Mucosa of stomach (tissue), 1 donor: ENCODE data around the gene EPHB1.
"Not testable (repeated sequence)": the region's sequence is repeated elsewhere in the genome, so short reads cannot be mapped to it uniquely, and the experiment has no call there.

Experiments
- H3K27me3 ChIP-seq: one replicate; pipeline ENCODE4 v1.7.0; 2013; ENCODE audit warnings: mild to moderate bottlenecking, low read length; ENCODE audit not compliant: control insufficient read depth, insufficient read depth
- H3K36me3 ChIP-seq: one replicate; pipeline ENCODE4 v1.7.0; 2013; ENCODE audit warnings: low read length; ENCODE audit not compliant: control insufficient read depth, insufficient read depth
- H3K4me1 ChIP-seq: one replicate; pipeline ENCODE4 v1.7.0; 2013; ENCODE audit warnings: mild to moderate bottlenecking, low read length; ENCODE audit not compliant: control insufficient read depth, insufficient read depth
- H3K4me3 ChIP-seq: one replicate; pipeline ENCODE4 v1.7.0; 2013; ENCODE audit warnings: low read length
- H3K9ac ChIP-seq: one replicate; pipeline ENCODE4 v1.7.0; 2013; ENCODE audit warnings: mild to moderate bottlenecking, low read length, moderate library complexity
- H3K9me3 ChIP-seq: one replicate; pipeline ENCODE4 v1.7.0; 2013; ENCODE audit warnings: mild to moderate bottlenecking, low read length, moderate library complexity; ENCODE audit not compliant: control insufficient read depth
- donor health status: Pancreatic carcinoma.

Gene EPHB1

GRCh38 chr3:135039536-135039935, 244.5 kb downstream of the EPHB1 start:
- H3K27me3 ChIP-seq, H3K9ac ChIP-seq, H3K36me3 ChIP-seq, H3K4me3 ChIP-seq, H3K9me3 ChIP-seq: not testable (repeated sequence)
- peaks cover 15% of the 10 kb centered on the region for H3K4me1 ChIP-seq

GRCh38 chr3:135040321-135041240, 245.5 kb downstream of the EPHB1 start:
- H3K9ac ChIP-seq = no peak overlapping the region
- no peaks in the 10 kb centered on the region for H3K9me3 ChIP-seq
- peaks cover 15% of the 10 kb centered on the region for H3K4me1 ChIP-seq
- H3K4me3 ChIP-seq = no peak overlapping the region
- H3K27me3 ChIP-seq = no peaks in the 10 kb centered on the region
- no peaks in the 10 kb centered on the region for H3K36me3 ChIP-seq

- peaks cover 15% of the 10 kb centered on the region for H3K4me1 ChIP-seq
- H3K9ac ChIP-seq = no peak overlapping the region
- no peaks in the 10 kb centered on the region for H3K27me3 ChIP-seq
- no peaks in the 10 kb centered on the region for H3K9me3 ChIP-seq
- H3K36me3 ChIP-seq = no peaks in the 10 kb centered on the region
- H3K4me3 ChIP-seq = no peak overlapping the region
These were observed 246.5 kb downstream of the EPHB1 start for GRCh38 chr3:135041601-135042000.

GRCh38 chr3:135047061-135047460, 252.0 kb downstream of the EPHB1 start:
- Histone ChIP-seq H3K4me1 (no peaks in the 10 kb centered on the region), H3K4me3 (no peak overlapping the region), H3K9me3 (no peaks in the 10 kb centered on the region), H3K36me3 (no peaks in the 10 kb centered on the region), H3K9ac (no peak overlapping the region), H3K27me3 (no peaks in the 10 kb centered on the region)

GRCh38 chr3:135050536-135050935, 255.5 kb downstream of the EPHB1 start:
- Histone ChIP-seq H3K27me3 (no peaks in the 10 kb centered on the region), H3K4me1 (no peaks in the 10 kb centered on the region), H3K4me3 (no peak overlapping the region), H3K9me3 (no peaks in the 10 kb centered on the region), H3K9ac (no peak overlapping the region), H3K36me3 (no peaks in the 10 kb centered on the region)

- Histone ChIP-seq H3K27me3 (no peaks in the 10 kb centered on the region), H3K4me1 (no peaks in the 10 kb centered on the region), H3K36me3 (no peaks in the 10 kb centered on the region), H3K4me3 (no peak overlapping the region), H3K9ac (no peak overlapping the region), H3K9me3 (no peaks in the 10 kb centered on the region)
These were observed 256.4 kb downstream of the EPHB1 start for GRCh38 chr3:135051409-135051973.

- H3K27me3 ChIP-seq = no peaks in the 10 kb centered on the region
- H3K9me3 ChIP-seq = no peaks in the 10 kb centered on the region
- no peaks in the 10 kb centered on the region for H3K36me3 ChIP-seq
- H3K9ac ChIP-seq = no peak overlapping the region
- no peak overlapping the region for H3K4me3 ChIP-seq
- H3K4me1 ChIP-seq = no peaks in the 10 kb centered on the region
These were observed 260.4 kb downstream of the EPHB1 start for GRCh38 chr3:135055449-135055848.

GRCh38 chr3:135056084-135056730, 261.1 kb downstream of the EPHB1 start:
- no peak overlapping the region for H3K4me3 ChIP-seq
- no peak overlapping the region for H3K9ac ChIP-seq
- no peaks in the 10 kb centered on the region for H3K9me3 ChIP-seq
- H3K27me3 ChIP-seq = no peaks in the 10 kb centered on the region
- no peaks in the 10 kb centered on the region for H3K36me3 ChIP-seq
- H3K4me1 ChIP-seq = no peaks in the 10 kb centered on the region

GRCh38 chr3:135056733-135057310, 261.8 kb downstream of the EPHB1 start:
- Histone ChIP-seq H3K36me3 (no peaks in the 10 kb centered on the region), H3K4me3 (no peak overlapping the region), H3K9me3 (no peaks in the 10 kb centered on the region), H3K9ac (no peak overlapping the region), H3K27me3 (no peaks in the 10 kb centered on the region), H3K4me1 (no peaks in the 10 kb centered on the region)

GRCh38 chr3:135057996-135058395, 262.9 kb downstream of the EPHB1 start:
- Histone ChIP-seq H3K4me1 (no peaks in the 10 kb centered on the region), H3K9me3 (no peaks in the 10 kb centered on the region)

GRCh38 chr3:135059580-135059979, 264.5 kb downstream of the EPHB1 start:
- no peak overlapping the region for H3K4me3 ChIP-seq
- H3K36me3 ChIP-seq = no peaks in the 10 kb centered on the region
- H3K9ac ChIP-seq = no peak overlapping the region

More at GRCh38 chr3:135057996-135058395, 262.9 kb downstream of the EPHB1 start:
- no peaks in the 10 kb centered on the region for H3K36me3 ChIP-seq
- no peak overlapping the region for H3K9ac ChIP-seq
- H3K27me3 ChIP-seq = no peaks in the 10 kb centered on the region
- no peak overlapping the region for H3K4me3 ChIP-seq

More at GRCh38 chr3:135059580-135059979, 264.5 kb downstream of the EPHB1 start:
- Histone ChIP-seq H3K4me1 (no peaks in the 10 kb centered on the region), H3K27me3 (no peaks in the 10 kb centered on the region), H3K9me3 (no peaks in the 10 kb centered on the region)
